PFSK-1 (cell line): ENCODE results near the gene ZNF385C.

Source experiments
- POLR2AphosphoS5 ChIP-seq: IDR thresholded peaks from 2 replicates; pipeline ENCODE4 v1.6.1; 2012; ENCODE audit warnings: low read depth, mild to moderate bottlenecking, control low read depth, low read length, moderate library complexity
- SIN3A ChIP-seq: IDR thresholded peaks from 2 replicates; pipeline ENCODE4 v1.6.1; 2012; ENCODE audit warnings: mild to moderate bottlenecking, low read length, moderate library complexity, borderline replicate concordance; ENCODE audit not compliant: insufficient read depth
- TAF1 ChIP-seq: IDR thresholded peaks from 2 replicates; pipeline ENCODE4 v1.6.1; 2012; ENCODE audit warnings: low read length, control low read depth, borderline replicate concordance; ENCODE audit not compliant: insufficient read depth
- TF ChIP-seq, protein P1 (sequence below), 2 experiments: IDR thresholded peaks; 2 replicates each; pipeline versions ENCODE4 v1.6.1 to v1.8.0; 2011 to 2012; ENCODE audit warnings: low read depth in 2 of 2, low read length in 2 of 2, control low read depth in 1 of 2, inconsistent platforms in 1 of 2, mild to moderate bottlenecking in 1 of 2, moderate library complexity in 1 of 2; ENCODE audit not compliant: insufficient read depth in 1 of 2

DNA sequence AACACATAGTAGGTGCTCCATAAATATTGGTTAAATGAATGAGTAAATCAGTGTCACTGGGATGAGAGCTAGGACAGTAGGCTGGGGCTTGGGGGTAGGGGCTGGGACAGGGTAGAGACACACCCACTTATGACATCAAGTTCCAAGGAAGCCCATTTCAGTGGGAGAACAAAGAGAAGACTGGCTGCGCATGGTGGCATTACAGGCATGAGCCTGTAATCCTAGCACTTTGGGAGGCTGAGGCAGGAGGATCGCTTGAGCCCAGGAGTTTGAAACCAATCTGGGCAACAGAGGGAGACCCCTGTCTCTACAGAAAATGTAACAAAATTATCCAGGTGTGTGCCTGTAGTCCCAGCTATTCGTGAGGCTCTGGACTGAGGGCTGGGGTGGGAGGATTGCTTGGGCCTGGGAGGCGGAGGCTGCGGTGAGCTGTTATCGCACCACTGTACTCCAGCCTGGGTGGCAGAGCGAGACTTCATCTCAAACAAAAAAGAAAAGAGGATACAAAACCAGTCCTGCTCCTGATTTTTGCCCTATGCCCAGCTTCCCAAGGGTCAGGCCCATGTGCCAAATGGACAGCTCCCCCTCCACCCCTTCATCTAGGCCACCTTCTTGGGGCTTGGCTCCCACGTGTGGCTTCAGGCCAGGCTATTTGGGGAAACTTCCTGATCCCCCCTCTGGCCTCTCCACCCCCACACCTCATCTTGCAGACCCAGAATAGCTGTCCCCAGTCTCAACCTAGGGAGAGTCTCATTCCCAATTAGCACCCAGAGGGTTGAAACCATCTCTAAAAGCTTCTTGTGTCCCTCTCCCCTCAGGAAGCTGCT, 7.1 kb downstream of the ZNF385C start:
- TF ChIP-seq SIN3A, result no peak
- no peak for TF ChIP-seq POLR2AphosphoS5
- no peak for TF ChIP-seq TAF1
- TF ChIP-seq, protein P1, sequence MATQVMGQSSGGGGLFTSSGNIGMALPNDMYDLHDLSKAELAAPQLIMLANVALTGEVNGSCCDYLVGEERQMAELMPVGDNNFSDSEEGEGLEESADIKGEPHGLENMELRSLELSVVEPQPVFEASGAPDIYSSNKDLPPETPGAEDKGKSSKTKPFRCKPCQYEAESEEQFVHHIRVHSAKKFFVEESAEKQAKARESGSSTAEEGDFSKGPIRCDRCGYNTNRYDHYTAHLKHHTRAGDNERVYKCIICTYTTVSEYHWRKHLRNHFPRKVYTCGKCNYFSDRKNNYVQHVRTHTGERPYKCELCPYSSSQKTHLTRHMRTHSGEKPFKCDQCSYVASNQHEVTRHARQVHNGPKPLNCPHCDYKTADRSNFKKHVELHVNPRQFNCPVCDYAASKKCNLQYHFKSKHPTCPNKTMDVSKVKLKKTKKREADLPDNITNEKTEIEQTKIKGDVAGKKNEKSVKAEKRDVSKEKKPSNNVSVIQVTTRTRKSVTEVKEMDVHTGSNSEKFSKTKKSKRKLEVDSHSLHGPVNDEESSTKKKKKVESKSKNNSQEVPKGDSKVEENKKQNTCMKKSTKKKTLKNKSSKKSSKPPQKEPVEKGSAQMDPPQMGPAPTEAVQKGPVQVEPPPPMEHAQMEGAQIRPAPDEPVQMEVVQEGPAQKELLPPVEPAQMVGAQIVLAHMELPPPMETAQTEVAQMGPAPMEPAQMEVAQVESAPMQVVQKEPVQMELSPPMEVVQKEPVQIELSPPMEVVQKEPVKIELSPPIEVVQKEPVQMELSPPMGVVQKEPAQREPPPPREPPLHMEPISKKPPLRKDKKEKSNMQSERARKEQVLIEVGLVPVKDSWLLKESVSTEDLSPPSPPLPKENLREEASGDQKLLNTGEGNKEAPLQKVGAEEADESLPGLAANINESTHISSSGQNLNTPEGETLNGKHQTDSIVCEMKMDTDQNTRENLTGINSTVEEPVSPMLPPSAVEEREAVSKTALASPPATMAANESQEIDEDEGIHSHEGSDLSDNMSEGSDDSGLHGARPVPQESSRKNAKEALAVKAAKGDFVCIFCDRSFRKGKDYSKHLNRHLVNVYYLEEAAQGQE (IDR thresholded peaks at IDR 0.05; ENCODE audit: insufficient read depth in 1 of 2, low read depth in 2 of 2, low read length in 2 of 2), result no peak
